Hematopoietic multipotent progenitor cell treated with erythropoietin and hydrocortisone succinate and interleukin-3 and kit ligand, for 8 days (in vitro differentiated cells): Measurements from ENCODE around the gene C9orf85.
"Not testable (repeated sequence)": the region's sequence is repeated elsewhere in the genome, so short reads cannot be mapped to it uniquely, and the experiment has no call there.

Experiments used
- DNase-seq: peaks from one replicate; pipeline ENCODE4 v3.0.0-alpha.2; 2015

Gene C9orf85, protein sequence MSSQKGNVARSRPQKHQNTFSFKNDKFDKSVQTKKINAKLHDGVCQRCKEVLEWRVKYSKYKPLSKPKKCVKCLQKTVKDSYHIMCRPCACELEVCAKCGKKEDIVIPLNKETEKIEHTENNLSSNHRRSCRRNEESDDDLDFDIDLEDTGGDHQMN

DNA sequence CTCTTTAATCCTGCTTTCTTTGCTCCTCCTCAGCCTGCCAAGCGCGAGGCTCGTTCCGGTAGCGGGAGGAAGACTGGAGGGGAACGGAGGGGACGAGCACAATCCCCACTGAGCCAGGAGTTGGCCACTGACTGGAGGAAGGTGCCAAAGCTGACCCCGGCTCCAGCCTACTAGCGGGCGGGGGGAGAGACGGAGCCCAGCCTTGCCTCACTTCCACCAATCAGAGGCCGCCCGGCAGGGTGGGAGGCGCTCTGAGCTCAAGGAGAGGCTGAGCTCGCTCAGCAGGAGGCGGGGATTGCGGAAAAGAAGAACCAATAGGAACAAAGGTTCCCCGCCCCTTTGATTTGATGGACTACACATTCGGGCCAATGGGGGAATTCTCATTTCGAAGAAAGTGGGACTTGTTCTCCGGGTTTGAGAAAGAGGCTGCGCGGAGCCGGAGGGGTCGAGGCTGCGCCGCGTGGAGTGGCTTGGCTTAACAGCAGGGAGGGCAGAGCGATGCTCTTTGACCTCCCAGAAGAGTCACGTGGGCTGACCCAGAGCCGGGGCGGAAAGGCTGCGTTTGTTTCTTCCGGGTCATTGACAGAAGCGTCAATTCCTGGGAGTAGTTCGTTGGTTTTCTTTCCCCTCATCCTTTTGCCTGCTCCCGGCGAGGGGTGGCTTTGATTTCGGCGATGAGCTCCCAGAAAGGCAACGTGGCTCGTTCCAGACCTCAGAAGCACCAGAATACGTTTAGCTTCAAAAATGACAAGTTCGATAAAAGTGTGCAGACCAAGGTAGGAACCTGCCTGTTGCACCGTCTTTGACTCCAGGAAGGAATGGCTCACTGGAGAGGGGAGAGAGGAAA is at the start of gene C9orf85, which contains the start of gene ABHD17B:
Gene C9orf85 (plus strand): TSS at position 579 of the 847 bp plus-strand sequence. CDS start 96 bp downstream, at position 675.
Gene ABHD17B (minus strand): TSS at position 133 of the 847 bp plus-strand sequence. CDS start 36,113 bp downstream, outside the sequence.
- peak; percentile 100 for DNase-seq

DNA sequence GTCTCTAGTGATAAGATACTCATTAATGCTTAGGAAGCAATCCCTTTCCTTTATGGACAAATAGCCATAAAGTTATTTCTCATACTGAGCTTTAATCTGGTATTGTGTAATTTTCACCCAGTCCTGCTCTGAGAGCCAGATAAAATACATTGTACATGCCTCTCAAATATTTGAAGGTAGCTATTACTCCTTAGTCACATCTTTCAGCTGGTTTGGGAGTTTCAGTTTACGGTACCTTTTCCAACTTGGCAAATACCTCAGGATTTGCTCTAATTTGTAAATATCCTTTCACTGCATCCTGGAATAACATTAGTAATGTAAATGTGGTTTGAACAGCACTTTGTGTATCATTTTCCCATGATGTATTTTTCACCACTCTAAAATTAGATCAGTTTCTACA is 47.8 kb upstream of the C9orf85 start:
- DNase-seq: no peak

DNA sequence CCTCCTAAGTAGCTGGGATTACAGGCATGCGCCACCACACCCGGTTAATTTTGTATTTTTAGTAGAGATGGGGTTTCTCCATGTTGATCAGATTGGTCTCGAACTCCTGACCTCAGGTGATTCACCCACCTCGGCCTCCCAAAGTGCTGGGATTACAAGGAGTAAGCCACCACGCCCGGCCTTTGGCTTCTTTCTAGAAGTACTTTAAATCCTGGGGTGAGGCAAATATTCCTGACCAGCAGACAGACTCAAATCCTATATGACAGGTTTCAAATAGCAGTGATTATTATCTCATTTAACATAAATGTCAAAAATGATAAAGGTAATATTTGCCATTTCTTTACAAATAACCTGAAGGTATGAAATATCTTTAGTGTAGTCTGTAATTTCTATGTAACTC is 36.1 kb upstream of the C9orf85 start:
- DNase-seq: no peak

DNA sequence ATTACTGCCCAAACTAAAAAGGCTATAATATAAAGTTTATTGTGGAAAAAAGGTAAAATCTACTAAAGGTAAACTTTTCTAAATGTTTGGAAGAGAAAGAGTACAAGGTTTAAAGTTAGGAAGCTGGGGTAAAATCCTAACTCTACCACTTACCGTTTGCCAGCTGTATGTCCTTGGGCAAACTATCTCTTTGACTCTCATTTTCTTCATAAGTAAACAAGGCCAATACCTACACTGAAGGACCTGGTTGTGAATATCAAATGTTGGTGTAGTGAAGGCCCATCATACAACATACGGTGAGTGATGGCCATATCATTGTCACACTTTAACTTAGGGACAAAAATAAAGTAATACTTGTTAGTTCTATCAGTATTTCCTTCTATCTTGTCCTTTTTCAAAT is 35.3 kb upstream of the C9orf85 start:
- DNase-seq: no peak

DNA sequence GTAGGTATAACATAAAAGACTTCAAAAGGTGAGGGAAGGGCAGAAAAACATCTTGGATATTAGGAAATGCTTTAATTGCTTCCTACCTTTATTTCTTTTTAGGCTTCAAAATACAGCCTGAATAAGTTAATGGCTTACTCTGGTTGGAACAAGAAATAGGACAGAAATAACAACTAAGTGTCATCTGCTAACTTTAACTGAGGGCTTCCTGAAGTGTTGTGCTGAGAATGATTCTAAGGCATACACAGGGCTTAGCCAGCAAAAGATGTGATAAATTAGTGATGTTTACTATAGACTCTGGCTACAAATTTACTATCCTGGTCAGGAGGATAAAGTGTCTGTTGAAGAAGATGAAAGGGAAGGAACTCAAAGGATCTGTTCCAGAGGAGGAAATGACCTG is 34.6 kb upstream of the C9orf85 start:
- DNase-seq: no peak

DNA sequence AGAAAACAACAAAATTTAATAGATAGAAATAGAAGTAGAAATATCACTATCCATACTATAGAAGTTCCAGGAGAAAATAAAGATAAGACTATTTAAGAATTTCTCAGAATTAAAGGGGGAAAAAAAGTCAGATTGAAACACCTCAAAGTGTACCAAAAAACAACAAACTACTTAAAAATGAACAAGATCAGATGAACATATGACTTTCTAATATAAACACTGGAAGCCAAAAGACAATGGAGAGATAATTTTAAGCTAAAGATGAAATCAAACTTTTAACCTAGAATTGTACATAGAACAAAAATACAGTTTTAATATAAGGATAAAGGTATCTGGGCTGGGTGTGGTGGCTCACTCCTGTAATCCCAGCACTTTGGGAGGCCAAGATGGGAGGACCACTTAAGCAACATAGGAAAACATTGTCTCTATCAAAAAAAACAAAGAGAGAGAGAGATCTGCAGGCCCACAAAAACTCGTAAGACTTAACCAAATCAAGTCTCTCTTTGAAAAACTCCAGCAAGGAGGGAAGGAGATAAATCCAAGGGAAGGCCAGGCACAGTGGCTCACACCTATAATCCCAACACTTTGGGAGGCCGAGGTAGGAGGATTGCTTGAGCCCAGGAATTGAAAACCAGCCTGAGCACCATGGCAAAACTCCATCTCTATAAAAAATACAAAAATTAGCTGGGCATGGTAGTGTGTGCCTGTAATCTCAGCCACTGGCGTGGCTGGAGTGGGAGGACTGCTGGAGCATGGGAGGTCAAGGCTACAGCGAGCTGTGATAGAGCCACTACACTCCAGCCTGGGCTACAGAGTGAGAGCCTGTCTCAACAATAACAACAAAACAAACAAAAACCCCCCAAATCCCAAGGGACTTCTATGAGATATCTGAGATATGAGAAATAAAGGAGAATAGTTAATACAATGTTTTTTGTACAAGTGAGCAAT is 32.8 kb upstream of the C9orf85 start:
- DNase-seq: no peak

DNA sequence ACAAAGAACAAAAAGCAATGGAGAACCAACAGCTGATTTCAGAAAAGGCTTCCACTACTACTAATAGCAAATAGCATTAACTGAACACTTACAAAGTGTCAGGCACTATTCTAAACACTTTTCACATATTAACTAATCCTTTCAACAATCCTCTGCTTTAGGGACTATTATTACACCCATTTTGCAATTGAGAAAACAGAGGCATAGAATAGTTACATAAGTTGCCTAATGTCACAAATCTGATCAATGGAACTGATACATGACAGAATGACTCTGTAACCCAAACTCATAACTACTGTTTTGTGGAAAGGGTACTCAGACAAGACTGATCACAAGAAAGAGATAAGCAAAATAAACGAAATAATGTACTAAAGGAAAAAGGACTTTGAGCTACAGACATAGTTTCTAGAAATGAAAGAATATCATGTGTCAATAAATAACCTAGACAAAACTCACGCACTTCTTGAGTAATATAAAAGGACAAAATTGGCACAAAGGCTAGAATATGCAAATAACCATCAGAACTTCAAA is 31.7 kb upstream of the C9orf85 start:
- DNase-seq: no peak

DNA sequence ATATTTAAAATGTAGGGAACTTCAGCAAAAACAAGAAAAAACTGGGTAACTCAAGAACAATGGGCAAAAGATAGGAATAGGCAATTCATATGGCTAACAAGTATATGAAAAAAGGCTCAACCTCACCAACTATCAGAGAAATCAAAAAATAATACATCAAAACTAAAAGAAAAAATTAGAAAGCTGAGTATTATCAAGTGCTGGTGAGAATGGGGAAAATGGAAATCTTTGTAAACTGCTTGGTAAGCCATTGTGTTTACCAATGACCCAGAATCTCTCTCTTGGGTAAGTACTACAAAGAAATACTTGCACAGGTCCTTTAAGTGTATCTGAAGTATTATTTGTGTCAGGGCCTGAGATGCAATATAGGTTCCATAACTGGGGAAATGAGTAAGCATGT is 27.4 kb upstream of the C9orf85 start:
- no peak for DNase-seq

DNA sequence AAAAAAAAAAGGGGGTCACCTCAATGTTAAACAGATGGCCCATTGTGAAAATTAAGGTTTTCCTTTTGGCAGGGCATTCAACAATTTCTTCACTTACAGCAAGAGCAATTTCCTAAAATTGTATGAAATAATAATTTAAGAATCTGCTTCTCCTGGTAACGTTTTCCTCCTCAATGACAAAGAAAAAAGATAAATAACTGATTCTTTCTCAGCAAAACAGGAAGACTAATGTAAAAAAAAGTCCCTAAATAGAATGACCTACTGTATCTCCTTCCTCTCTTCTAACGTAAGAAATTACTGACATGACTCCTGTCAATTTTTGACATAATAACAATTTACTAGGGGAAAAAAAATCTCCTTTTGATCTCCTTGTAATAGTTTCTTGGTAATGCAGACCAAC is 26.0 kb upstream of the C9orf85 start:
- no peak for DNase-seq

DNA sequence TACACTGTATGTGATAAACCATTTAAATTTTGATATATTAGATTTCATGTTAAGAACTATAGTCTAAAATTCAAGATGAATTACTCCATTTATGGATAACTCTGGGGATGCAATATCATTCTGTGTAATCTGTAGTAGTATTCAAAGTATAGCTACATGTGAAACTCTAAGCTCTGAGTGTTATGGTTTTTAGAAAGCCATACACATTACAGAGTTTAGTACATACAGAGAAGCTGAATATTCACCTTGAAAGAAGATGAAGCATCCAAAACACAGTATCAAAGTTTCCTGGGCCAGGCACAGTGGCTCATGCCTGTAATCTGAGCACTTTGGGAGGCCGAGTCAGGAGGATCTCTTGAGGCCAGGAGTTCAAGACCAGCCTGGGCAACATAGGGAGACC is 25.4 kb upstream of the C9orf85 start:
- DNase-seq: no peak

DNA sequence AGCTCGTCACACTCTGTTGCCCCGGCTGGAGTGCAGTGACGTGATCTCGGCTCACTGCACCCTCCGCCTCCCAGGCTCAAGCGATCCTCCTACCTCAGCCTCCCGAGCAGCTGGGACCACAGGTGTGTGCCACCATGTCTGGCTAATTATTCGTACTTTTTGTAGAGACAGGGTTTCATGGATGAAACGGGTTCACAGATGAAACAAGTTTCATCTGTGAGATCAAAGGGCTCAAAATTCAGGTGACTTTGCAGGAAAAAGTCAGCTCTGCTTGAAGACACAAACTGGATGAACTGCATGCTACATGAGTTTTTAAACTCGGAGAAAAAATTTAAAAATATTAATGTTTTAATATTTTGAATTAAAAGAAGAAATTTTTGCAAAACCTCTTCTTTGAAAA is 24.9 kb upstream of the C9orf85 start:
- DNase-seq: no peak

DNA sequence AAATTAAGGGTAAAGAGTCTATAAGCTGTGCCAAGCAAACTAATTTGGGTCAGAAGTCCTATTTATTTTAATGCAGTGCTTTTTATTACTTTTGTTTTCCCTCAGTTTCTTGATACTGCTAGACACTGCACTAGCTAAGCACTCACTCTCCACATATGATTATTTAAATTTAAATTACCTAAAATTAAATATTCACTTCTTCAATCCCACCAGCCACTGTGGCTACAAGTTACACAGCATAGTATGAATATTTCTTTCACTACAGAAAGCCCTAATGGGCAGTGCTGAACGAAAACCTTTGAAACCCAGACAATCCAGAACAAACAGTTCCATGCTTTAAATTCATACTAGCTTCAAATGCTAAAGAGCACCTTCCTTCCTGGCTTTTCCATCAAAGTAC is 24.1 kb upstream of the C9orf85 start:
- no peak for DNase-seq

DNA sequence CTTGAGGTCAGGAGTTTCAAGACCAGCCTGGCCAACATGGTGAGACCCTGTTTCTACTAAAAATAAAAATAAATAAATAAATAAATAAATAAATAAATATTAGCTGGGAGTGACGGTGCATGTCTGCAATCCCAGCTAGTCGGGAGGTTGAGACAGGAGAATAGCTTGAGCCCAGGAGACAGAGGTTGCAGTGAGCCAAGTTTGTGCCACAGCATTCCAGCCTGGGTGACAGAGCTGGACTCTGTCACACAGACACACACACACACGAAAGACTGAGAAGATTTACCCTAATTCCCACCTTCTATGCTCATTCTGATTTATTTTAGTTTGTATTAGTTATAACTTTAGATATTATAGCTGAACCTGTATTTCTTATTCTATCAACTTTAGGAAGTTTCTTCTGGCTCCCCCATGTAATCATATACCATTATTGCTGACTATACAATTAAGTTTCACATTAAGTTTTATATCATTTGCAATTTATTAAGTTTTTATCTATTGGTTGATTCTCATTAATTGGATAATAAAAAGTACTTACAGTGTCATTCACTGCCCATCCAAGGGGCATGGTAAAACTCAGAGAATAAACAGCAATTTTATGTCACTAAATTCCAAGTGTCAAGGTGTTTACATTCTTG is 21.3 kb upstream of the C9orf85 start:
- no peak for DNase-seq

DNA sequence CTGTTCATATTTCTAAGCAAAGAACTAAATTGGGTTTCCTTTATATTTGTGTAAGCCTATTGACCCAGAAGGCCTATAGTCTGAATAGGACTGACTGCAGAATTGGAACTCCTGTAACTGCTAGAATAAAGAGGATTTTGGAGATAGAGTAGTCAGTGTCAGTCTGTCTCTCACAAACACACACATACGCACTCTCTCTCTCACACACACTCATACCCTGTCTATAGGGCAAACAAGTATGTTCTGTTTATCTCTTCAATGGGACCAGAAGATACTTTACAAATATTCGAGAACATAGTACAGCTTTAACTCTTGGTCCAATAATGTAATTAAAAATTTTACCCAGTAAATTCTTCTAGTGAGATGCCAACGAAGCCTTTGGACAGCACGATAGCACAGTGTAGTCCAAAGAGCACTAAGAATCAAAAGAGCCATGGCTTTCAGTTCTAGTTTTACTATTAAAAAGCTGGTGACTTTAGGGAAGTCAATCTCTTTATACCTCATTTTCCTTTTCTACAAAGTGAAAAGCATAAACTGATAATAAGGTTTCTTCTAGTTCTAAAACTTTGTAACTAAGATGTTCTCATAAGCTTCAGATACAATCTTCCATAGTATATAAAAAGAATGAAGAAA is 19.8 kb upstream of the C9orf85 start:
- no peak for DNase-seq

DNA sequence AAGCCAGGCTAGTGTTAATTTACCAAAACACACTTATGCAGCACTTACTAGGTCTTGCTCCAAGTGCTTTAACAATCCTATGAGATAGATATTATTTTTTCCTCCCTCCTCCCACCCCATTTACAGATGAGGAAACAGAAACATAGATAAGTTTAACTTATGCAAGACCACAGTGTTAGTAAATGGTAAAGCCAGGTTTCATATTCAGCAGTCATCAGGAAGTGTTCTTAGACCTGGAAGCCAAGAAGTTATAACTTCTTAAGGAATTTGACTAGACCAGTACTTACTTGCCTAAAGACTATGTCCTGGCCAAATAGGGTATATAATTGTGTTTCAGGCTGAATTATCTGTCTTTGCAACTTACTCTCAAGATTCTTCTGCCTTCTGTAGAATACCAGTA is 16.3 kb upstream of the C9orf85 start:
- no peak for DNase-seq

DNA sequence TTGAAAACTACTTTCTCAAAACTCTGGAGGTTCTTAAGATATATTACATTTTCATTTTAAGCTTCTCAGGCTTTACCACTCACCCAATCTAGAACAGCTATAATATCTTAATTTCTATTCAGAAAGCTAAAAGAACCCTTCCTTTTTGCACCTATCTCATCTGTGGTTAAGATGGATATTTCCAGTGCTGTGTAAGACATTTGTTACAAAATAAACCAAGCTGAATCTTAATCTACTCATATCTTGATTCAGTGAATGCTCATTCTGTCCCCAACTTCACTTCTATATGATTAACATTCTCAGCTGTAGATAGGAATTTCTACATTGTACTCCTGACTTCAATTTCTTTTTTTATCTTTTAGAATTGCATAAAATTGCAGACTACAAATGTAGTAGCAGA is 15.5 kb upstream of the C9orf85 start:
- DNase-seq: no peak

DNA sequence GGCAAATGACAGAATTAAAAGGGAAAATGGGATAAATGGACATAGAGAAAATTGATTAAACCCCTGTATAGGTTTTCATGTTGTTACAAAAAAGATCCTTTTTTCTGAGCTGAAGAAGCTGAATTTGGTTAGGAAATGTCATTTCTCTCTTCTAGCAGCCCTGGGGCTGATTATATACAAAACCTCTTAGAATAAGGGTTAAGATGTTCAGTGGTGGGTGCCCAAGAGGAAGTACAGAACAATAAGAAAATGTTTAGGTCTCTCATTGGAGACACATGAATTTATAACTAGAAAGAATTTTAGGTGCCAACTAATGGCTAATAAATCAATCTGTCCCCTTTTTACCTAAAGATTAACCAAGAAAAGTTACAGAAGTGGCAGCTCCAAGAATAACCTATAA is 14.7 kb upstream of the C9orf85 start:
- no peak for DNase-seq

DNA sequence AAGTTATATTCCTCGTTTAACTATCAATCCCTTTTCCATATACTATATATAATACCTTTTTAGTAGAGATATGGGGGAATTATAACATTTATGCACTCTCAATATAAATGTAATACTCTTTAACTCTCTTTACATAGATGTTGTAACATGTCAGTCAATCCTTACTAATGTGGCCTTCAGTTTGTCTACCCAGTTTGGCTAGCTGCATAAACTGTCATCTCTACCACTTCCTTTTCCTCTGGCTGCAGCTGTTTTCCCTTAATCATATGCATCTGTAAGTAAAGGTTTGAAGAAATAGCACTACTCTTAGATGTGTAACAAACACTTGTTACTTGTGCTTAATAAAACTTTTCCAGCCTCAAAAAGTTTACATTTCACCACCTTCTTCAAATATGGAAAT is 13.9 kb upstream of the C9orf85 start:
- DNase-seq: peak; percentile 44

DNA sequence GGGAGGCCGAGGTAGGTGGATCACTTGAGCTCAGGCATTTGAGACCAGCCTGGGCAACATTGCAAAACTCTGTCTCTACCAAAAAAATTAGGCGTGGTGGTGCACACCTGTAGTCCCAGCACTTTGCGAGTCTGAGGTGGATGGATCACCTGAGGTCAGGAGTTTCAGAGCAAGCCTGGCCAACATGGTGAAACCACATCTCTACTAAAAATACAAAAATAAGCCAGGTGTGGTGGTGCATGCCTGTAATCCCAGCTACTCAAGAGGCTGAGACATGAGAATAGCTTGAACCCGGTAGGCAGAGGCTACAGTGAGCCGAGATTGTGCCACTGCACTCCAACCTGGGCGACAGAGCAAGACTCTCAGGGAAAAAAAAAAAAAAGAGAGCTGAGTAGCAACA is 12.7 kb upstream of the C9orf85 start:
- DNase-seq: not testable (repeated sequence)

DNA sequence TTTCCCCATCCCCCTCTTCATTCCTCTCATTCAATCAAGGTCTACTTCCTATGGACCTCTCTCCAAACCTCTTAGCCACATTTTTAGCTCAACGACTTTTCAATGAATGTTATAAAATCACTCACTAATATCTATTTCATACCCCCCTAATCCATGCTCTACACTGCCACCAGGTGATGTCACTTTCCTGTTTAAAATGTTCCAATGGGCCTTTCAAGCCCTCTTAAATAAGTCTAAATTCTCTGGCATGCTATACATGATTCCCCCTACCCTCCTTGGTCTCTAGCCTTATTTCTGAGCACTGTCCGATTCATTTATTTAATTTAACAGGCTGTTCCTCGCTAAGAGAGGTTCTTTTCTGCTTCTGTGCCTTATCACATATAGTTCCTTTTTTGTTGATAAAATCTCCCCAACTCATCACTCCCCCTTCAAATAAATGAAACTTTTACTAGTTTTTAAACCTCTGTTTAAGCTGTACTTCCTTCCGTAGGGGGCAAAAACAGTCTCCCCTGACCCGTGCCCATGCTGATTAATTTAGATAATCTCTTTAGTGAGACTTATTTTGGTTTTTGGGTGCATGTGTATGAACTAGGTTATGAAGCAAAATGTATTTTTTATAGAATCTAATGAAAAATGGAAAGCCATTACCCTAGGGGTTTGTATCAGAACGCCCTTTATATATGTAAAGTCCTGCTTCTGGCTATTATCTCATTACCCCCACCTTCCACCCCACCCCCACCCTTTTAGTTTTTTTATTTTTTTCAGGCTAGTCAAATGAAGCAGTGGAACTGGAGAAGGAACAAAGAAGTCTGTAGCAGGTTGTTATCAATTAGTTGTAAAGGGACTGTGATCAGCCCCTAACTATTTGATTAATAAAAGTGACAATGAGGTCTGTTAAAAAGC is 9.5 kb upstream of the C9orf85 start:
- DNase-seq: no peak

DNA sequence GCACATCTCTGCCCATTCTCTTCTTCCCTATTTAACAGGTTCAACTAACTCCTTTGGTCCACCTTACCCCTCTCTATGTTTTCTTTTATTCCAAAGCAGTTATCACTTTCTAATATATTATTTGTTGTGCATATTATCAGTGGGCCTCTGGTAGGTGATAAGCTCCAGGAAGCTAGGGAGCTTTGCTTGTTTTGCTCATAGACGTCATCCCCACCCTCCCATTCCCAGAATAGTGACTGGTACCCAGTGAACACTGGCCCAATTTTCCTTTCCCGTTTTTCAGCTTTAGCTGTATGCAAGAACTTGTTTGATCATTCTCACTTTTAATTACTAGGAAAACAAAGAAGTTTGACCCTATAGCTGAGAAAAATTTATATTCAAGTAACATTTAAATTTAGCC is 7.4 kb upstream of the C9orf85 start:
- no peak for DNase-seq
